ENCODE results near the gene PRDM4.

DNA sequence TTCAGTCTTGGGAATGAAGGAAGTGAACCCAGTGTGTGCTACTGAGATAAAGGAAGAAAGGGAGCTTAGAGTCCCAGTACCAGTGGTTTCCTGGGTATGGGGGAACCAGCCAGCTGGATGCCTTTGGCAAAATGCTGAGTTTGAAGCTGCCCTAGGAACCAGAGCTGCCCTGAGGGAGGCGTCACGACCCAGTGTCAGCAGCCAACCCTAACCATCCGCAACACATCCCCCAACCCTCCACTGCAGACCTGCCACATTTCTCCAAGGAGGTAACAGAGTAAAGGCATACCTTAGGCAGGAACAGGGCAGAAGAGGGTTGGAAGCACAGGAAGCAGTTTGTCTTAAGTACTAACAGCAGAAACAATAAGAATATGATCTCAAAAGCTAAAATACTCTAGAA, 28.6 kb downstream of the PRDM4 start:
- TF ChIP-seq, protein P1, sequence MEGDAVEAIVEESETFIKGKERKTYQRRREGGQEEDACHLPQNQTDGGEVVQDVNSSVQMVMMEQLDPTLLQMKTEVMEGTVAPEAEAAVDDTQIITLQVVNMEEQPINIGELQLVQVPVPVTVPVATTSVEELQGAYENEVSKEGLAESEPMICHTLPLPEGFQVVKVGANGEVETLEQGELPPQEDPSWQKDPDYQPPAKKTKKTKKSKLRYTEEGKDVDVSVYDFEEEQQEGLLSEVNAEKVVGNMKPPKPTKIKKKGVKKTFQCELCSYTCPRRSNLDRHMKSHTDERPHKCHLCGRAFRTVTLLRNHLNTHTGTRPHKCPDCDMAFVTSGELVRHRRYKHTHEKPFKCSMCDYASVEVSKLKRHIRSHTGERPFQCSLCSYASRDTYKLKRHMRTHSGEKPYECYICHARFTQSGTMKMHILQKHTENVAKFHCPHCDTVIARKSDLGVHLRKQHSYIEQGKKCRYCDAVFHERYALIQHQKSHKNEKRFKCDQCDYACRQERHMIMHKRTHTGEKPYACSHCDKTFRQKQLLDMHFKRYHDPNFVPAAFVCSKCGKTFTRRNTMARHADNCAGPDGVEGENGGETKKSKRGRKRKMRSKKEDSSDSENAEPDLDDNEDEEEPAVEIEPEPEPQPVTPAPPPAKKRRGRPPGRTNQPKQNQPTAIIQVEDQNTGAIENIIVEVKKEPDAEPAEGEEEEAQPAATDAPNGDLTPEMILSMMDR (IDR thresholded peaks at IDR 0.05), result no peak
- TF ChIP-seq POLR2A (IDR thresholded peaks at IDR 0.05) (no peak), POLR2AphosphoS5 (IDR thresholded peaks at IDR 0.05) (no peak), EP300 (IDR thresholded peaks at IDR 0.05; ENCODE audit: low read depth) (no peak)
